Measurements from ENCODE around the gene CREB3L1. TPM values are rescaled to one million over a fixed set of nuclear protein-coding genes. Genes with fewer than 3 reads are reported as not detected.

Gene CREB3L1
- total RNA-seq, 6 experiments from 2014 or later, result 282 to 328 (median 310) TPM

DNA sequence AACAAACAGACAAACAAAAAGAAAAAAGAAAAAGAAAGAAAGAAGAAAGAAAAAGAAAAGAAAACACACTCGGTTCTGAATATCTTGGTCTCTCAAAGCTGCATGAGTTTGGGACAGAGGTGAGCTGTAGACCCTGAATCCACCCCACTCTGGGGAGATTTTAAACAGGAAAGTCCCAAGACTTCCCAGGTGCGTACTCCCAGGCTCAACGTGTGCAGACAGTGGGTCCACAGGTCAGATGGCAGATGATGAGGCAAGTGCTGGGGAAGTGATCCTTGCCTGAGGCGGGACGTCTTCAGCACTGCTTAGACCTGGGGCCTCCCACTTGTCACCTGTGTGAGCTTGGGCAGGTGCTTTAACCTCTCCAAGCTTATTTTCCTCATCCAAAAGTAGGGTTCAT lies 9.3 kb downstream of the CREB3L1 start:
- Mint-ChIP-seq H3K27ac (peak overlapping the region; percentile 17; the same call in 1 of the 2 replicates), H3K4me1 (ENCODE audit: low read depth) (peaks cover 81% of the 10 kb centered on the region), H3K9me3 (no peaks in the 10 kb centered on the region), H3K36me3 (ENCODE audit: low read depth) (peaks cover 26% of the 10 kb centered on the region), H3K4me3 (no peak overlapping the region), H3K27me3 (ENCODE audit: insufficient read depth) (peaks cover 4% of the 10 kb centered on the region)
- DNase-seq, result no peak
- TF ChIP-seq, protein P1, sequence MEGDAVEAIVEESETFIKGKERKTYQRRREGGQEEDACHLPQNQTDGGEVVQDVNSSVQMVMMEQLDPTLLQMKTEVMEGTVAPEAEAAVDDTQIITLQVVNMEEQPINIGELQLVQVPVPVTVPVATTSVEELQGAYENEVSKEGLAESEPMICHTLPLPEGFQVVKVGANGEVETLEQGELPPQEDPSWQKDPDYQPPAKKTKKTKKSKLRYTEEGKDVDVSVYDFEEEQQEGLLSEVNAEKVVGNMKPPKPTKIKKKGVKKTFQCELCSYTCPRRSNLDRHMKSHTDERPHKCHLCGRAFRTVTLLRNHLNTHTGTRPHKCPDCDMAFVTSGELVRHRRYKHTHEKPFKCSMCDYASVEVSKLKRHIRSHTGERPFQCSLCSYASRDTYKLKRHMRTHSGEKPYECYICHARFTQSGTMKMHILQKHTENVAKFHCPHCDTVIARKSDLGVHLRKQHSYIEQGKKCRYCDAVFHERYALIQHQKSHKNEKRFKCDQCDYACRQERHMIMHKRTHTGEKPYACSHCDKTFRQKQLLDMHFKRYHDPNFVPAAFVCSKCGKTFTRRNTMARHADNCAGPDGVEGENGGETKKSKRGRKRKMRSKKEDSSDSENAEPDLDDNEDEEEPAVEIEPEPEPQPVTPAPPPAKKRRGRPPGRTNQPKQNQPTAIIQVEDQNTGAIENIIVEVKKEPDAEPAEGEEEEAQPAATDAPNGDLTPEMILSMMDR (IDR thresholded peaks at IDR 0.05), result no peak

DNA sequence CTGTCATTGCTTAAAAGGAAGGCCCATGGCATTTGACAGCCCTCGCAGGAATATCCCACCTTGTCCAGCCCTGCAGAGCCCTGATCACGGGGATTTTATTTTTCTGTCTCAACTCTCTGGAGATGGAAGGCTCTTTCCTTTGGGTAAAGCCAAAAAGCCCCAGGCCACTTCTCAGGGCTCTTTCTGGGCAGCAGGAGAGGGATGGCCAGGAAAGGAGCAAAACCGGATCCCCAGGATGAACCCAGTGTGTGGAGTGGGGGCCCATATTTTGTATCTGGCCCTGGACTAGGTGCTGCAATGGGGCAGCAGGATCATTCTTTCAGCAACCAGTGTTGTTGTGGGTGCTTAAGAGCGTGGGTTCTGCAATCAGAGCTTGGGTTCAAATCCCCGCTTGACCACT lies 11.0 kb downstream of the CREB3L1 start:
- Mint-ChIP-seq H3K9me3 (no peaks in the 10 kb centered on the region), H3K36me3 (ENCODE audit: low read depth) (peaks cover 18% of the 10 kb centered on the region), H3K4me1 (ENCODE audit: low read depth) (peaks cover 81% of the 10 kb centered on the region), H3K4me3 (no peak overlapping the region), H3K27ac (peak overlapping the region; percentile 96; the same call in 1 of the 2 replicates), H3K27me3 (ENCODE audit: insufficient read depth) (peaks cover 7% of the 10 kb centered on the region)
- TF ChIP-seq, protein P1 (IDR thresholded peaks at IDR 0.05), result no peak
- no peak for DNase-seq

DNA sequence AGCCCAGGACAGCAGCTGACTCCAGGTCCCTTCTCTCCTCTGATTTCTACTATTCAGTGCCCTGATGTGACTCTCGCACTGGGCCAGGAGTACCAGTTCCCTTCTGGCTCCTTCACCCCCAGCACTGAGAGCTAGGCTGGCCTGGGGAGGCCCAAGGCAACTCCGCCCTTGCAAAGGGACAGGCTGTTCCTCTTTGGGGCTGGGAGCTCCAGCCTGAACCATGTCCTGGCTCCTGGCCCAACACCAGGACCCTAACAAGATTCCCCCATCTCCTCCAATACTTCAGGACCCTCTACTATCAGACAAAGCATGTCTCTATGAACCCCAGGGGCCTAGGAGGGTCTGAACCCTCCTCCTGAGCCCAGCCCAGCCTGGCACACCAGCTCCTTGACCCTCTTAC lies 12.5 kb downstream of the CREB3L1 start:
- TF ChIP-seq, protein P1 (IDR thresholded peaks at IDR 0.05), result no peak

DNA sequence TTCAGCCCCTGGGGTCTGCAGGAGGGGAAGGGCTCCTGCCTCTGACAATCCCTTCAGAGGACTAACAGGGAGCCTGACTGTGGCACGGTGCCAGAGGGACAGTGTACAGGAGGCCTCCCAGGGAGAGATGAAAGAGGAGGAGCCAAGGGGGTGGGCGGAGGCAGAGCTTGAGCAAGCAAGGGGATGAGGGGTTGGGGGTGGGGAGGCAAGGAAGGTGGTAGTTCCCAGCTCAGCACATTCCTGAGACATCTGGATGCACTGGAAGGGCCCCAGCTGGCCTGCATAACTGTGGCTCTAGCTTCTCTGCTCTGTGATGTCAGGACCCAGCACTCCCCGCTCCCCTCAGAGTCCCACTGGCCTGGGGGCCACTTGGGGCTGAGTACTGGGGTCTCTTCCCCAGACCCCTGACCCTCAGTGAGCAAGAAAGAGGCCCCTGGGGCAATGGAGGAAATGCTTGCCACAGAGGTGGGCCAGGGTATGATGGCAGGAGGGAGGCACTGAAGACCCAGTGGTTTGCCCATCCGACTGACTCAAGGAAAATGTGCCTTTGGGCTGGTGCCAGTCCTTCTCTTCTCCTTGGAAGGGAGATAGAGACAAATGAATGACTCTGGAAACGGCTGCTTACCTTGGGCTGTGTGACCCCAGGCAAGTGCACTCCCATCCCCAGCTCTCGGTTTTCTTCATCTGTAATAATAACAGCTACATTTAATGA lies 13.3 kb downstream of the CREB3L1 start:
- H3K9me3 Mint-ChIP-seq, result no peaks in the 10 kb centered on the region
- H3K27ac Mint-ChIP-seq, result peak overlapping the region; percentile 96
- peak; percentile 90 for DNase-seq
- peaks cover 7% of the 10 kb centered on the region for H3K27me3 Mint-ChIP-seq (ENCODE audit: insufficient read depth)
- peaks cover 14% of the 10 kb centered on the region for H3K36me3 Mint-ChIP-seq (ENCODE audit: low read depth)
- TF ChIP-seq, protein P1 (IDR thresholded peaks at IDR 0.05), result no peak
- peak overlapping the region; percentile 81 for H3K4me3 Mint-ChIP-seq
- H3K4me1 Mint-ChIP-seq (ENCODE audit: low read depth), result peaks cover 78% of the 10 kb centered on the region

More for the DNA sequence above, 12.5 kb downstream of the CREB3L1 start:
- H3K27ac Mint-ChIP-seq, result peak overlapping the region; percentile 96
- H3K4me3 Mint-ChIP-seq, result peak overlapping the region; percentile 81
- peaks cover 14% of the 10 kb centered on the region for H3K36me3 Mint-ChIP-seq (ENCODE audit: low read depth)
- peaks cover 7% of the 10 kb centered on the region for H3K27me3 Mint-ChIP-seq (ENCODE audit: insufficient read depth)
- no peaks in the 10 kb centered on the region for H3K9me3 Mint-ChIP-seq
- H3K4me1 Mint-ChIP-seq (ENCODE audit: low read depth), result peaks cover 81% of the 10 kb centered on the region
- no peak for DNase-seq

DNA sequence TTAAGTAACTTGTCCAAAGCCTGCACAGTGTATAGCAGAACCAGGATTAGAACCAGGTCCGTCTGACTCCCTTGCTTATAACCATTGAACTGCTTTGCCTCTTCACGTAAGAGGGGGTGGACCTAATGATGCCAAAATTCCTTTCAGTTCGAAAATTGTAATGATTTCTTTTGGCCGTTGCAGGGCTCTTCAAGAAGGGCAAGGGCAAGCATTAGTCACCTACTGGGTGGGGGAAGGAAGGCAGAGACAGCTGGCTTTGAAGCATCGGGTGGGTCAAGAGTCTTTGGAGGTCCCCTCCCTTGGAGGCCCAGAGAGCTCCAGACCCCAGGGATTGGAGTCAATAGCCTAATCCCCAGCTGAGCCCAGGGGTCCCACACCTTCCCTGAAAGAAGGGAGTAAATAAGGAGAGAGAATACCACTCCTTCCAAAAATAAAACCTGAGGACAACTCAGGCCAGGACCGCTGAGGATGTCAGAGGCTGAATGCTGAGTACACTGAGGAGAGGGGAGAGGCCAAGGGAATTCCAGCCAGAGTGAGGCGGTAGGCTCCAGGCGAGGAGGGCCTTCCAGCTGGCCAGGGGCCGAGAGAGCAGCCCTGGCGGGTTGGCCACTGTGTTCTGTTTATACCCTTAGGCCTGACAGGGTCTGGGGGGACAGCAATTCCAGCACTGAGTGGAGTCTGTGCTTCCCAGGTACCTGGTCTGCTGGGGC lies 14.1 kb downstream of the CREB3L1 start:
- peaks cover 7% of the 10 kb centered on the region for H3K27me3 Mint-ChIP-seq (ENCODE audit: insufficient read depth)
- H3K27ac Mint-ChIP-seq, result peak overlapping the region; percentile 96
- H3K4me1 Mint-ChIP-seq (ENCODE audit: low read depth), result peaks cover 81% of the 10 kb centered on the region
- TF ChIP-seq, protein P1 (IDR thresholded peaks at IDR 0.05), result no peak
- H3K36me3 Mint-ChIP-seq (ENCODE audit: low read depth), result peaks cover 8% of the 10 kb centered on the region
- peak overlapping the region; percentile 81 for H3K4me3 Mint-ChIP-seq
- peak; percentile 74 for DNase-seq
- no peaks in the 10 kb centered on the region for H3K9me3 Mint-ChIP-seq

Data from HFFc6 (cell line).